Heart right ventricle (tissue), 16 donors: ENCODE results near the gene LHFPL5. TPM values are rescaled to one million over a fixed set of nuclear protein-coding genes. Genes with fewer than 3 reads are reported as not detected.

Source experiments
- ATAC-seq, 8 donors: fragments of 200-7000 bp; cut with Tn5 transposase; one replicate each; pipeline ENCODE4 v1.9.1; 2020; ENCODE audit warnings: mild to moderate bottlenecking in 8 of 8, moderate library complexity in 8 of 8, moderate number of reproducible peaks in 1 of 8
- DNase-seq, 2 donors: peaks; one replicate each; pipeline ENCODE4 v3.0.0-alpha.2; 2020
- H3K27ac ChIP-seq, 10 donors: fragments of 200-600 bp; sonication (generic) in 2 of 10; one replicate each; pipeline versions ENCODE4 v1.5.0 to v1.8.0; 2020 to 2022; ENCODE audit warnings: mild to moderate bottlenecking in 3 of 10
- H3K27me3 ChIP-seq, 7 donors: fragments of 200-600 bp; one replicate each; pipeline ENCODE4 v1.8.0; 2021 to 2022; ENCODE audit warnings: mild to moderate bottlenecking in 2 of 7
- H3K36me3 ChIP-seq, 9 donors: fragments of 200-600 bp; sonication (generic) in 1 of 9; one replicate each; pipeline versions ENCODE4 v1.5.0 to v1.8.0; 2020 to 2022; ENCODE audit warnings: mild to moderate bottlenecking in 2 of 9
- H3K4me1 ChIP-seq, 9 donors: fragments of 200-600 bp; sonication (generic) in 1 of 9; one replicate each; pipeline versions ENCODE4 v1.5.0 to v1.8.0; 2020 to 2022; ENCODE audit warnings: mild to moderate bottlenecking in 4 of 9
- H3K4me3 ChIP-seq, 10 donors: fragments of 200-600 bp; sonication (generic) in 2 of 10; one replicate each; pipeline versions ENCODE4 v1.5.0 to v1.8.0; 2020 to 2022; ENCODE audit warnings: mild to moderate bottlenecking in 7 of 10, moderate library complexity in 2 of 10
- H3K9me3 ChIP-seq, 11 donors: fragments of 200-600 bp in 10 of 11; sonication (generic) in 2 of 11; one replicate each; pipeline versions ENCODE4 v1.5.0 to v1.8.0; 2013 to 2022; ENCODE audit warnings: mild to moderate bottlenecking in 2 of 11, control low read depth in 1 of 11, moderate library complexity in 1 of 11
- WGBS, 2 donors: extraction: QIAGEN DNeasy Blood & Tissue Kit; methylation state at CpG; one replicate each; pipeline ENCODE4 v1.1.7; 2013; ENCODE audit warnings: inconsistent platforms in 1 of 2; 5-methylcytosine and 5-hydroxymethylcytosine counted together
- intact Hi-C, 10 donors: fragments of 100-400 bp; cut with DNase I; formaldehyde crosslinking; loops; one replicate each; pipeline versions ENCODE4 v1.11.1 to v1.14.2; 2022
- polyA plus RNA-seq, 2 donors: library from polyadenylated mRNA; stranded (reverse); fragments of 200-250 nt; gene quantifications; one replicate each; pipeline ENCODE4 v1.2.3, GENCODE V29; 2013
- total RNA-seq, 10 donors: library from RNA; stranded (reverse); fragmentation: NEBNext Ultra II Directional in 3 of 10; extraction: Animal tissue kit (Norgen Biotek cat#: 25700) in 3 of 10; gene quantifications; one replicate each; pipeline versions ENCODE4 v1.2.1 to v1.2.4, GENCODE V29; 2021 to 2023
- TF ChIP-seq, protein P1 (sequence below), 9 donors: fragments of 200-600 bp; sonication (generic) in 2 of 9; IDR thresholded peaks; one replicate each; pipeline versions ENCODE4 v1.5.0 to v1.8.0; 2021 to 2022; ENCODE audit warnings: antibody characterized with exemption in 9 of 9, mild to moderate bottlenecking in 5 of 9, moderate library complexity in 1 of 9
- donor health status: Arrhythmogenic right ventricular cardiomyopathy.
- donor health status: ischemic (EF 13 %, LVEDD 7.1; RV severe dilation, severe dysfunction).
- donor health status: healthy with polysubstance abuse.
- donor health status: DM: no; HTN: yes; CAD: no.
- donor health status: DM: no; HTN: no; CAD: no.
- donor health status: ischemic (EF 25% LVEDD 6.9; RV normal size, moderate dysfunction).
- donor health status: ischemic (EF 25% LVEDD 5.7; RV mildly dilated, moderate dysfunction).
- donor health status: healthy.
- donor health status: DM: yes; HTN: yes; CAD: no.
- donor health status: Ischemic cardiomyopathy.
- donor health status: ischemic (EF 35%, LVEDD 5.7; RV mildly dilated, moderate dysfunction).
- donor health status: nonischemic (EF 11% LVEDD 7.7; RV severe dilation, severe dysfunction).
- donor health status: DM: yes; HTN: yes; CAD: no.
- donor health status: PGD.
- donor health status: ischemic (EF 29% LVEDD 5.4; RV normal size, mild dysfunction).
- donor health status: nonischemic (EF 23%, LVEDD 6.1; RV moderate dilation, normal function).

The LHFPL5 gene
- total and polyA plus RNA-seq, 12 donors, result not detected

- WGBS, 2 donors, result 3% methylated on average over 51 to 56 of the region's 56 CpGs
- Histone ChIP-seq H3K4me1 (peaks cover 0 to 10% (median 6%) of the 10 kb centered on the region in 9 donors), H3K27ac (no peak within 1 kb of the TSS), H3K4me3 (peak within 1 kb of the TSS; percentile 16 to 56 (median 46)), H3K27me3 (peaks cover 7 to 75% (median 38%) of the 10 kb centered on the region in 7 donors), H3K9me3 (no peaks in the 10 kb centered on the region), H3K36me3 (no peaks in the 10 kb centered on the region)
- DNase-seq, result no peak
- TF ChIP-seq, protein P1, sequence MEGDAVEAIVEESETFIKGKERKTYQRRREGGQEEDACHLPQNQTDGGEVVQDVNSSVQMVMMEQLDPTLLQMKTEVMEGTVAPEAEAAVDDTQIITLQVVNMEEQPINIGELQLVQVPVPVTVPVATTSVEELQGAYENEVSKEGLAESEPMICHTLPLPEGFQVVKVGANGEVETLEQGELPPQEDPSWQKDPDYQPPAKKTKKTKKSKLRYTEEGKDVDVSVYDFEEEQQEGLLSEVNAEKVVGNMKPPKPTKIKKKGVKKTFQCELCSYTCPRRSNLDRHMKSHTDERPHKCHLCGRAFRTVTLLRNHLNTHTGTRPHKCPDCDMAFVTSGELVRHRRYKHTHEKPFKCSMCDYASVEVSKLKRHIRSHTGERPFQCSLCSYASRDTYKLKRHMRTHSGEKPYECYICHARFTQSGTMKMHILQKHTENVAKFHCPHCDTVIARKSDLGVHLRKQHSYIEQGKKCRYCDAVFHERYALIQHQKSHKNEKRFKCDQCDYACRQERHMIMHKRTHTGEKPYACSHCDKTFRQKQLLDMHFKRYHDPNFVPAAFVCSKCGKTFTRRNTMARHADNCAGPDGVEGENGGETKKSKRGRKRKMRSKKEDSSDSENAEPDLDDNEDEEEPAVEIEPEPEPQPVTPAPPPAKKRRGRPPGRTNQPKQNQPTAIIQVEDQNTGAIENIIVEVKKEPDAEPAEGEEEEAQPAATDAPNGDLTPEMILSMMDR (IDR thresholded peaks at IDR 0.05), result peak in 1 of 9 donors; percentile 6
- intact Hi-C loops, result no loop called here
- ATAC-seq, result peak in 2 of 8 donors; percentile 27
These were observed 28.6 kb upstream of the LHFPL5 start, which contains the start of gene CLPSL2 for GRCh38 chr6:35776364-35777215. Gene CLPSL2, plus strand, starts transcription at chr6:35776598. Its CDS starts 21 bp downstream, at chr6:35776619.

DNA sequence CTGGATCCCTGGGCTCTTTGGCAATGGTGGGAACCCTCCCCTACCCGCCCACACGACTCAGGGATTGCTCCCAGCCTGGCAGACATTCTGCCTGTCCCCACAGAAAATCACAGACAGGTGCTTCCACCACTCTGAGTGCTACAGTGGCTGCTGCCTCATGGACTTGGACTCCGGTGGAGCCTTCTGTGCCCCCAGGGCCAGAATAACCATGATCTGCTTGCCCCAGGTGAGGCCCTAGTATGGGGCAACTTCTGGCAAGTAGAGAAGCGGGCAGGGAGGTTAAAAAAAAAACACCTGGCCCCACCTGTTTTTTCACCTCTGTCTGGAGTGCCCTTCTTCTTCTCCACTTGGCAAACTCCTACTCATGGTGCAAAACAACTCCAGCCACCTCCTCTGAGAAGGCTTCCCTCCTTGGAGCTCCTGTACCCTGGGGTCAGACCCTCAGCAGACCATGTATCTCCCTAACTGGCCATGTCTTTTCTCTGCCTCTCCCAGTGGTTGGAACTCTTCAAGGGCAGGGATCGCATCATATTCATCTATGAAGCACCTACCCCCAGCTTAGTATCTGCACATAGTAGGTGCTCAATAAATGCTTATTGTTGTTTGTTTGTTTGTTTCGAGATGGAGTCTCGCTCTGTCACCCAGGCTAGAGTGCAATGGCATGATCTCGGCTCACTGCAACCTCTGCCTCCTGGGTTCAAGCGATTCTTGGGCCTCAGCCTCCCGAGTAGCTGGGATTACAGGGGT lies 27.6 kb upstream of the LHFPL5 start:
- no peaks in the 10 kb centered on the region for H3K36me3 ChIP-seq
- H3K27me3 ChIP-seq, result peaks cover 7 to 84% (median 40%) of the 10 kb centered on the region in 7 donors
- TF ChIP-seq, protein P1 (IDR thresholded peaks at IDR 0.05), result no peak
- WGBS, 2 donors, result 86 to 87% methylated on average over 10 of the region's 10 CpGs
- DNase-seq (no peak), ATAC-seq (no peak)
- no peak overlapping the region for H3K4me3 ChIP-seq
- H3K27ac ChIP-seq, result no peak overlapping the region
- H3K9me3 ChIP-seq, result no peaks in the 10 kb centered on the region
- peaks cover 0 to 10% (median 6%) of the 10 kb centered on the region in 9 donors for H3K4me1 ChIP-seq
- intact Hi-C loops, result no loop called here

GRCh38 chr6:35778437-35778836 lies 26.7 kb upstream of the LHFPL5 start:
- WGBS, 2 donors, result 67 to 82% methylated on average over 2 of the region's 2 CpGs
- intact Hi-C loops, result no loop called here

DNA sequence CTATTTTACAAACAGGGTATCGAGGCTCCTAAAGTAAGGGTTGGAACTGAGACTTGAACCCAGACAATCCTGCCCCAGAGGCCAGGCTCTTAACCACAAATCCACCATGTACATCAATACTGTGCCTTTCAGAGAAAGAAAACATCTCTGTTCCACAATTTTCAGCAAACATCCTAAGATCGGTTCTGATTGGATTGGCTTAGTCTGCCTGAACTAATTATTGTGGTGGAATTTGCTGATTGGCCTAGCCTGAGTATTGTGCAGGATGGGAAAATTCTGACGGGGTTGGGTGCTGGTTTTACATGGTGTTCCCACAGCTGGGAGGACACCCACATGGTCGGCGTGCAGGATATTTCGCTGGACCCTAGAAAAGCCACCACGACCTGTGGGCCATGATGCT lies 24.4 kb upstream of the LHFPL5 start, which contains the start of gene CLPSL1:
Gene CLPSL1 (plus strand): TSS at position 301 of the 400 bp plus-strand sequence. CDS start 92 bp downstream, at position 393.
- Histone ChIP-seq H3K4me3 (no peak within 1 kb of the TSS), H3K4me1 (peaks cover 0 to 10% (median 6%) of the 10 kb centered on the region in 9 donors), H3K36me3 (no peaks in the 10 kb centered on the region), H3K27me3 (peaks cover 7 to 81% (median 44%) of the 10 kb centered on the region in 7 donors), H3K27ac (no peak within 1 kb of the TSS), H3K9me3 (no peaks in the 10 kb centered on the region)
- ATAC-seq (no peak), DNase-seq (no peak)
- WGBS, 2 donors, result 83 to 85% methylated on average over 7 of the region's 7 CpGs
- TF ChIP-seq, protein P1 (IDR thresholded peaks at IDR 0.05), result no peak
- intact Hi-C loops, result no loop called here

More at GRCh38 chr6:35778437-35778836, 26.7 kb upstream of the LHFPL5 start:
- DNase-seq (no peak), ATAC-seq (peak in 1 of 8 donors; percentile 74)
- Histone ChIP-seq H3K36me3 (no peaks in the 10 kb centered on the region), H3K27ac (no peak overlapping the region), H3K4me3 (no peak overlapping the region), H3K9me3 (no peaks in the 10 kb centered on the region), H3K4me1 (peaks cover 0 to 10% (median 6%) of the 10 kb centered on the region in 9 donors), H3K27me3 (peaks cover 7 to 83% (median 45%) of the 10 kb centered on the region in 7 donors)
- TF ChIP-seq, protein P1 (IDR thresholded peaks at IDR 0.05), result no peak
